C4-2B (cell line): Measurements from ENCODE around the gene C2CD2L.

Experiments used
- CTCF ChIP-seq: fragments of 450-650 bp; conservative IDR thresholded peaks from 2 replicates; pipeline ENCODE4 v1.5.1; 2017; ENCODE audit warnings: mild to moderate bottlenecking
- ZFX ChIP-seq: fragments of 450-650 bp; IDR thresholded peaks from 2 replicates; pipeline ENCODE4 v1.6.1; 2017

GRCh38 chr11:119110439-119110838 is 3.3 kb downstream of the C2CD2L start:
- TF ChIP-seq CTCF (no peak), ZFX (no peak)
